ENCODE results near the gene ABCC6. TPM values are rescaled to one million over a fixed set of nuclear protein-coding genes. Genes with fewer than 3 reads are reported as not detected.
"Not testable (repeated sequence)": the region's sequence is repeated elsewhere in the genome, so short reads cannot be mapped to it uniquely, and the experiment has no call there.

Gene ABCC6
- total RNA-seq, 2 experiments from 2014 or later = not detected

DNA sequence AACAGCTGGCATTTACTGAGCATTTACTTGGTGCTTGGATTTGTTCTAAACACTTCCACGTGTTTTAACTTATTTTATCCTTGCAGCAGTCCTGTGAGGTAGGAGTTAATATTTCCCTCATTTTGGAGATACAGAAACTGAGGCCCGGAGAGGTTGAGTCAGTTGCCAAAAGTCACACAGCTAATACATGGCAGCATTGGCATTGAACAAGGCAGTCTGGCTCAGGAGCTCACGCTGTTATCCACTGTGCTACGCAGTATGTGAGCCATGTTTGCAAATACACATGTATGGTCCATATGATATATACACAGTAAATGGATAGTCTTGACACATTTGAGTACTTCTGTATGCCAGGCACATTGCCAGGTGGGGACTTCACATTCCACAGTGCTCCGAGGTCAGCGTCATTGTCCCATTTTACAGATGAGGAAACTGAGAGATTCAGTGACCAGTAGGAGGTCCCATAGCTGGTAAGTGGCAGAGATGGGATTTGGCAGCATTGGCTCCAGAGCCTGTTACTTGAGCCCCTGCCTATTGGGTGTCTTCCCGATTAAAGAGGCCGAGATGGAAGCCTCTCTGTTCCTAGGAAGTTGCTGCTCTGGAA is 110.7 kb downstream of the ABCC6 start:
- no peak overlapping the region for H3K4me3 Mint-ChIP-seq
- H3K27ac Mint-ChIP-seq = no peak overlapping the region
- H3K27me3 Mint-ChIP-seq (ENCODE audit: low read depth) = no peaks in the 10 kb centered on the region
- ChIA-PET POLR2A (no interaction called here), CTCF (no interaction called here)
- peaks cover 5% of the 10 kb centered on the region for H3K9me3 Mint-ChIP-seq (ENCODE audit: insufficient read depth)
- no peaks in the 10 kb centered on the region for H3K4me1 Mint-ChIP-seq (ENCODE audit: low read depth)
- no peak for ATAC-seq
- no peak for DNase-seq
- H3K36me3 Mint-ChIP-seq (ENCODE audit: low read depth) = peaks cover 76% of the 10 kb centered on the region

GRCh38 chr16:16111639-16112038 is 111.7 kb downstream of the ABCC6 start:
- ChIA-PET CTCF (no interaction called here), POLR2A (no interaction called here)
- Mint-ChIP-seq H3K27me3 (ENCODE audit: low read depth) (no peaks in the 10 kb centered on the region), H3K27ac (no peak overlapping the region), H3K36me3 (ENCODE audit: low read depth) (peaks cover 71% of the 10 kb centered on the region), H3K4me3 (no peak overlapping the region), H3K9me3 (ENCODE audit: insufficient read depth) (peaks cover under 1% of the 10 kb centered on the region), H3K4me1 (ENCODE audit: low read depth) (no peaks in the 10 kb centered on the region)
- DNase-seq (no peak), ATAC-seq (no peak)

- no peak overlapping the region for H3K27ac Mint-ChIP-seq
- ChIA-PET CTCF (no interaction called here), POLR2A (no interaction called here)
- ATAC-seq (no peak), DNase-seq (no peak)
- no peaks in the 10 kb centered on the region for H3K27me3 Mint-ChIP-seq (ENCODE audit: low read depth)
- H3K4me3 Mint-ChIP-seq = no peak overlapping the region
- no peaks in the 10 kb centered on the region for H3K4me1 Mint-ChIP-seq (ENCODE audit: low read depth)
- no peaks in the 10 kb centered on the region for H3K9me3 Mint-ChIP-seq (ENCODE audit: insufficient read depth)
- peaks cover 63% of the 10 kb centered on the region for H3K36me3 Mint-ChIP-seq (ENCODE audit: low read depth)
These were observed 113.2 kb downstream of the ABCC6 start for GRCh38 chr16:16110111-16110490.

DNA sequence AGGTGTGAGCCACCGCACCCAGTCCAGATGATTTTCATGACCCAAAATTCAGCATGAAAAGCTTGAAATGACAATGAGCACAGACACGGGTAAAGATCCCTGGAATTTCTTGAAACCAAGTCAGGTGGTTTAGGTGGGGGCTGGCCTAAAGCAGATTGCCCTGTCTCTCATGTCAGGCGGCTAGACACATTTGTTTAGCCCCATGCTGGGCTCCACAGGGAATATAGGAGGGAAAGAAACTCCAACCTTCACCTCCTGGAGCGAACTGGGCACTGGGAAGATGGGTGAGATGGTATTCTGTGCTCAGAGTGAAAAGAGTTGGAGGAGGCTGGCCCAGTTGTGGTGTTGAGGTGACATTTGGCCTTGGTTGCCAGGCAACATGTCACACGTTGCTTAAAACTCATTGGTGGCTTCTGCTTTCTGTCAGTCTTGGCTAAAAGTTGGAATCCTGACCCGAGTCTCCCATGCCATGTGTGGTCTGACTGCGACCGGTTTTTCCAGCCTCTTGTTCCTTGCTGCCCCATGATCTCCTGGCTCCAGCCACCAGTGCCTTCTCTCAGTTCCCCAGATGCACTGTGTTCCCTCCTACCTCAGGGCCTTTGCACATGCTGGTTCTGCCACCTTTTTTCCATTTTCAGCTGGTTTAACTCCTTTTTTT is 113.7 kb downstream of the ABCC6 start:
- Mint-ChIP-seq H3K27me3 (ENCODE audit: low read depth) (no peaks in the 10 kb centered on the region), H3K4me3 (no peak overlapping the region), H3K27ac (no peak overlapping the region), H3K4me1 (ENCODE audit: low read depth) (no peaks in the 10 kb centered on the region), H3K9me3 (ENCODE audit: insufficient read depth) (no peaks in the 10 kb centered on the region), H3K36me3 (ENCODE audit: low read depth) (peaks cover 60% of the 10 kb centered on the region)
- CTCF ChIA-PET = no interaction called here
- POLR2A ChIA-PET = no interaction called here
- ATAC-seq (no peak), DNase-seq (no peak)

- no peak overlapping the region for H3K4me3 Mint-ChIP-seq
- ChIA-PET POLR2A (no interaction called here), CTCF (no interaction called here)
- no peaks in the 10 kb centered on the region for H3K27me3 Mint-ChIP-seq (ENCODE audit: low read depth)
- peaks cover 58% of the 10 kb centered on the region for H3K36me3 Mint-ChIP-seq (ENCODE audit: low read depth)
- H3K4me1 Mint-ChIP-seq (ENCODE audit: low read depth) = no peaks in the 10 kb centered on the region
- no peak for ATAC-seq
- H3K27ac Mint-ChIP-seq = no peak overlapping the region
- H3K9me3 Mint-ChIP-seq (ENCODE audit: insufficient read depth) = no peaks in the 10 kb centered on the region
- no peak for DNase-seq
These were observed 114.5 kb downstream of the ABCC6 start for GRCh38 chr16:16108759-16109158.

GRCh38 chr16:16107839-16108238 is 115.5 kb downstream of the ABCC6 start:
- Mint-ChIP-seq H3K4me1 (ENCODE audit: low read depth) (no peaks in the 10 kb centered on the region), H3K27me3 (ENCODE audit: low read depth) (no peaks in the 10 kb centered on the region), H3K9me3 (ENCODE audit: insufficient read depth) (no peaks in the 10 kb centered on the region), H3K36me3 (ENCODE audit: low read depth) (peaks cover 58% of the 10 kb centered on the region), H3K27ac (no peak overlapping the region), H3K4me3 (no peak overlapping the region)
- ChIA-PET CTCF (interaction anchor here (1.3 kb wide), 1 partner anchor 403 kb away, joined by 4 read pairs; no protein-coding TSS in a partner anchor), POLR2A (no interaction called here)
- no peak for ATAC-seq
- DNase-seq = no peak

DNA sequence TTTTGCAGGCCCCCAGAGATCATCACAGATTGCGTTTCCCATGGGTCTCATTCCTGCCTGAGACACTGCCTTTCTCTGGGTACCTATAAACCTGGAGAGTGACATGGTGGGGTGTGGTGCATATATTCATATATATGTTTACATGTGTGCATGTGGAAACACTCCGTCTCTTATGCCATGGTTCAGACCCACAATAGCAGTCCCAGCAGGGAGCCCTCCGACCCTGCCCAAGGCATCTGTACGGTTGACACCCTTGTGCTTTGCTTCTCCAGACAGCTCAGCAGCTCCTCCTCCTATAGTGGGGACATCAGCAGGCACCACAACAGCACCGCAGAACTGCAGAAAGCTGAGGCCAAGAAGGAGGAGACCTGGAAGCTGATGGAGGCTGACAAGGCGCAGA is 116.8 kb downstream of the ABCC6 start:
- POLR2A ChIA-PET = no interaction called here

DNA sequence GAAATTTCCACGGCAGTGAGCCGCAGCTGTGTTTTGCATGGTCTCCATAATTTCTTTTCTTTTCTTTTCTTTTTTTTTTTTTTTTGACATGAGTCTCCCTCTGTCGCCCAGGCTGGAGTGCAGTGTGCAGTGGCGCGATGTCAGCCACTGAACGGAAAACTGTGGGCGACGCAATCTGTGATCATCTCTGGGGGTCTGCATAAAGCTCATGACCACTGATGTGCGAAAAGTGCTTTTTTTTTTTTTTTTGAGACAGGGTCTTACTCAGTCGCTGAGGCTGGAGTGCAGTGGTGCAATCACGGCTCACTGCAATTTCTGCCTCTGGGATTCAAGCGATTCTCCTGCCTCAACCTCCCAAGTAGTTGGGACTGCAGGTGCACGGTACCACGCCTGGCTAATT is 117.6 kb downstream of the ABCC6 start:
- CTCF ChIA-PET = no interaction called here
- DNase-seq = no peak
- Mint-ChIP-seq H3K27ac (no peak overlapping the region), H3K4me1 (ENCODE audit: low read depth) (no peaks in the 10 kb centered on the region), H3K36me3 (ENCODE audit: low read depth) (peaks cover 51% of the 10 kb centered on the region), H3K27me3 (ENCODE audit: low read depth) (no peaks in the 10 kb centered on the region), H3K4me3 (no peak overlapping the region), H3K9me3 (ENCODE audit: insufficient read depth) (no peaks in the 10 kb centered on the region)
- ATAC-seq = no peak
- POLR2A ChIA-PET = no interaction called here

More for the DNA sequence above, 116.8 kb downstream of the ABCC6 start:
- DNase-seq (no peak), ATAC-seq (no peak)
- CTCF ChIA-PET = interaction anchor here (1.3 kb wide), 1 partner anchor 402 kb away, joined by 4 read pairs; no protein-coding TSS in a partner anchor
- no peak overlapping the region for H3K4me3 Mint-ChIP-seq
- peaks cover 55% of the 10 kb centered on the region for H3K36me3 Mint-ChIP-seq (ENCODE audit: low read depth)
- H3K9me3 Mint-ChIP-seq (ENCODE audit: insufficient read depth) = no peaks in the 10 kb centered on the region
- H3K27me3 Mint-ChIP-seq (ENCODE audit: low read depth) = no peaks in the 10 kb centered on the region
- no peaks in the 10 kb centered on the region for H3K4me1 Mint-ChIP-seq (ENCODE audit: low read depth)
- H3K27ac Mint-ChIP-seq = no peak overlapping the region

GRCh38 chr16:16104804-16105141 is 118.5 kb downstream of the ABCC6 start:
- ATAC-seq; H3K4me1 Mint-ChIP-seq (ENCODE audit: low read depth); H3K4me3 Mint-ChIP-seq; H3K27ac Mint-ChIP-seq; POLR2A ChIA-PET; DNase-seq; H3K9me3 Mint-ChIP-seq (ENCODE audit: insufficient read depth); H3K27me3 Mint-ChIP-seq (ENCODE audit: low read depth): not testable (repeated sequence)
- peaks cover 48% of the 10 kb centered on the region for H3K36me3 Mint-ChIP-seq (ENCODE audit: low read depth)
- CTCF ChIA-PET = interaction anchor here (0.7 kb wide), 1 partner anchor 112 kb away, joined by 3 read pairs; no protein-coding TSS in a partner anchor

DNA sequence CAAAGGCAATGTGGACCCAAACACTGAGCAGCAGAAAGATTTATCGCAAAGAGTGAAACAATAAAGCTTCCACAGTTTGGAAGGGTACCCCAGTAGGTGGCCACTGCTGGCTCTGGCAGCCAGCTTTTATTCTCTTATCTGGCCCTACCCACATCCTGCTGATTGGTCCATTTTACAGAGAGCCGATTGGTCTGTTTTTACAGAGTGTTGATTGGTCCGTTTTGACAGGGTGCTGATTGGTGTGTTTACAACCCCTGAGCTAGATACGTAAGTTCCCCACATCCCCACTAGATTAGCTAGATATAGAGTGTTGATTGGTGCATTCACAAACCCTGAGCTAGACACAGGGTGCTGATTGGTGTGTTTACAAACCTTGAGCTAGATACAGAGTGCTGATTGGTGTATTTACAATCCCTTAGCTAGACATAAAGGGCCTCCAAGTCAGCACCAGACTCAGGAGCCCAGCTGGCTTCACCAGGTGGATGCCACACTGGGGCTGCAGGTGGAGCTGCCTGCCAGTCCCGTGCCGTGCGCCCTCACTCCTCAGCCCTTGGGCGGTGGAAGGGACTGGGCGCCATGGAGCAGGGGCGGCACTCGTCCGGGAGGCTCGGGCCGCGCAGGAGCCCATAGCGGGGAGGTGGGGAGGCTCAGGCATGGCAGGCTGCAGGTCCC is 119.0 kb downstream of the ABCC6 start:
- ATAC-seq; H3K4me1 Mint-ChIP-seq (ENCODE audit: low read depth); DNase-seq; H3K27ac Mint-ChIP-seq; H3K4me3 Mint-ChIP-seq; H3K9me3 Mint-ChIP-seq (ENCODE audit: insufficient read depth); H3K27me3 Mint-ChIP-seq (ENCODE audit: low read depth); POLR2A ChIA-PET: not testable (repeated sequence)
- H3K36me3 Mint-ChIP-seq (ENCODE audit: low read depth) = peaks cover 47% of the 10 kb centered on the region
- CTCF ChIA-PET = interaction anchor here (0.7 to 1.2 kb wide), 2 partner anchors 31 to 111 kb away, joined by 3 read pairs; no protein-coding TSS in a partner anchor

- no peak overlapping the region for H3K4me3 Mint-ChIP-seq
- POLR2A ChIA-PET = no interaction called here
- ATAC-seq (no peak), DNase-seq (no peak)
- no peaks in the 10 kb centered on the region for H3K9me3 Mint-ChIP-seq (ENCODE audit: insufficient read depth)
- no peaks in the 10 kb centered on the region for H3K4me1 Mint-ChIP-seq (ENCODE audit: low read depth)
- H3K27ac Mint-ChIP-seq = no peak overlapping the region
- CTCF ChIA-PET = no interaction called here
- H3K27me3 Mint-ChIP-seq (ENCODE audit: low read depth) = no peaks in the 10 kb centered on the region
- H3K36me3 Mint-ChIP-seq (ENCODE audit: low read depth) = peaks cover 49% of the 10 kb centered on the region
These were observed 120.6 kb downstream of the ABCC6 start for GRCh38 chr16:16102738-16103137.

GRCh38 chr16:16101585-16101984 is 121.7 kb downstream of the ABCC6 start:
- no peak for ATAC-seq

More at GRCh38 chr16:16101585-16101984, 121.7 kb downstream of the ABCC6 start:
- Mint-ChIP-seq H3K36me3 (ENCODE audit: low read depth) (peaks cover 51% of the 10 kb centered on the region), H3K4me3 (no peak overlapping the region), H3K9me3 (ENCODE audit: insufficient read depth) (no peaks in the 10 kb centered on the region), H3K4me1 (ENCODE audit: low read depth) (no peaks in the 10 kb centered on the region), H3K27ac (no peak overlapping the region), H3K27me3 (ENCODE audit: low read depth) (no peaks in the 10 kb centered on the region)
- ChIA-PET CTCF (no interaction called here), POLR2A (no interaction called here)
- no peak for DNase-seq
